HG02852 (cell line): Measurements from ENCODE around the gene TPRX1.
"Not testable (repeated sequence)": the region's sequence is repeated elsewhere in the genome, so short reads cannot be mapped to it uniquely, and the experiment has no call there.

Experiments used
- ATAC-seq: cut with Tn5 transposase; IDR thresholded peaks from one replicate; pipeline ENCODE4 v1.9.1; 2021; ENCODE audit warnings: mild to moderate bottlenecking, moderate library complexity; ENCODE audit not compliant: unreplicated experiment

Gene TPRX1

GRCh38 chr19:47802521-47803043 is 1.8 kb downstream of the TPRX1 start:
- ATAC-seq = no peak

- ATAC-seq = no peak
Measured at GRCh38 chr19:47801270-47801669, 3.1 kb downstream of the TPRX1 start.

- ATAC-seq = no peak
Measured at GRCh38 chr19:47798904-47799266, 5.5 kb downstream of the TPRX1 start.

- ATAC-seq = no peak
Measured at GRCh38 chr19:47797996-47798903, 6.1 kb downstream of the TPRX1 start.

DNA sequence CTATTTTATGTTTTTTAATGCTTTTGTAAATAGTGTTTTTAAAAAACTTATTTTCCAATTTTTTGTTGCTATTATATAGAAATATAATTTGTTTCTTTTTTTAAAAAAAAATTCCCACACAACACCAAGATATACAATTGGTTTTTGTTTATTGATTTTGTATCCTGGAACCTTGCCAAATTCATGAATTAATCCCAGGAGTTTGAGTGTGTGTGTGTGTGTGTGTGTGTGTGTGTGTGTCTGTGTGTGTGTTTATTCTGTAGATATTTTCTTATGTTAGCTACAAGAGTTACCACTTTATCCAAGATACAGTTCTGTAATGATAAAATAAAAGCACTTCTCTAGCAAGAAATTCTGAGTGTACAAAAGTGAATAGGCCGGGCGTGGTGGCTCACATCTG is 7.6 kb downstream of the TPRX1 start:
- no peak for ATAC-seq

DNA sequence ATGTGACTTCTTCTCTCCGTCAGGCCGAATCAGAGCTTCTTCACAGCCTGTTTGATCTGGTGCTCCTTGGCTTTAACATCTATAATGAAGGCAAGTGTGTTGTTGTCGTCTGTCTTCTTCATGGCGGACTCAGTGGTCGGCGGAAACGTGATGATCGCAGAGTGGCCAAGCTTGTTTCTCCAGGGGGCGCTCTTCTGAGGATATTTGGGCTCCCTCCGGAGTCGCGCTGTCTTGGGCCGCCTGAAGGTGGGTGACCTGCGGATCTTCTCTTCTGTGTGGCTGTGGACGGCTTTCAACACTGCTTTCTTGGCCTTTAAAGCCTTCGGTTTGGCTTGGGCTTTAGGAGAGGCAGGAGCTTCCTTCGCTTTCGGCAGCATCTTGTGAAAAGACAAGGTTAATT is 9.8 kb downstream of the TPRX1 start:
- ATAC-seq = no peak

DNA sequence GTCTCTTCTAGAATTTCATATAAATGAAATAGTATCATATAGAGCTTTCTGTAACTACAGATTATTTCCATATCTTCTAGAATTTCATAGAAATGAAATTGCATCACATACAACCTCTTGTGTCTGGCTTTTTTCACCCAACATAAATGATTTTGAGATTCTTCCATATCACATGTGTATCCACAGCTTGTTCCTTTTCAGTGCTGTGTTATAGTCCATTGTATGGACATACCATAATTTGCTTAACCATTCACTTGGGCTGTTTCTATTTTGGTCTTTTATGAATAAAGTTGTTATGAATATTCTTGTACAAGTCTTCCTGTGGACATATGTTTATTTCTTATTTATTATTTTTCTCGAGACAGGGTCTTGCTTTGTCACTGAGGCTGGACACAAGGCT is 11.7 kb downstream of the TPRX1 start:
- ATAC-seq = no peak

DNA sequence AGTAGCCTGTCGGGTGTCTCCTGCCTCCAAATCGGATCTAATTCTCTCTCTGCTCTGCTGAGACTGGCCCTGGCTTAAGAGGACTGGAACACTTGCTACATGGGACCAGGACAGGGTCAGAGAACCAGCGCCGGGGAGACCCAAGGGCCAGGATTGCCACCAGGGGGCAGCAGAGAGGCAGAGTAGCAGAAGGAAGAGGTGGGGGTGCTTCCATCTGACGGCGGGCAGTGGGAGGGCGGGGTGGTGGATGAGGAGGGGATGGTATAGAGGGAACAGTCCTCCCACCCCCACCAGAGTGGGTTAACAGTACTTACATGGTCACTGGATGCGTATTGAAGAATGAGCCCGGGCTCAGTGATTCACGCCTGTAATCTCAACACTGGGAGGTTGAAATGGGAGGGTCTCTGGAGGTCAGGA is 13.9 kb downstream of the TPRX1 start:
- no peak for ATAC-seq

DNA sequence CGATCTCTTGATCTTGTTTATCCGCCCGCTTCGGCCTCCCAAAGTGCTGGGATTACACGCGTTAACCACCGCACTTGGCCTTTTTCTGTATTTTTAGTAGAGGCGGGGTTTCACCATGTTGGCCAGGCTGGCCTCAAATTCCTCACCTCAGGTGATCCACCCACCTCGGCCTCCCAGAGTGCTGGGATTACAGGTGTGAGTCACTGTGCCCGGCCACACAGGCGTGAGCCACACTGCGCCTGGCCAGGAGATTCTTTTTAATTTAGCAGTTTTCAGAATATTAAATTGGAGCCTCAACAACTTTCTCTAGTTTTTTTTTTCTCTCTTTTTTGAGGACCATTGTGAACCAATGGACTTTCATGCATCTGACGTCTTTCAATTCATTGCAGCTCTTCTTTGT is 14.5 kb downstream of the TPRX1 start:
- not testable (repeated sequence) for ATAC-seq

DNA sequence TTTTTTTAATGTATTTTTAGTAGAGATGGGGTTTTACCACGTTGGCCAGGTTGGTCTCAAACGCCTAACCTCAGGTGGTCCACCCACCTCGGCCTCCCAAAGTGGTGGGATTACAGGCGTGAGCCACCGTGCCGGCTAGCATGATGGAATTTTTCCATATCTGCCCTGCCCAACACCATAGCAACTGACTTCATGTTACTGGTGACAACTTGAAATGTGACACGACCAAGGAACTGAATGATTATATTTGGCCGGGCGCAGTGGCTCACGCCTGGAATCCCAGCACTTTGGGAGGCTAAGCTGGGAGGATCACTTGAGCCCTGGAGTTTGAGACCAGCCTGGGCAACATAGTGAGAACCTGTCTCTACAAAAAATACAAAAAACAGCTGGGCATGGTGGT is 17.0 kb downstream of the TPRX1 start:
- ATAC-seq = not testable (repeated sequence)

DNA sequence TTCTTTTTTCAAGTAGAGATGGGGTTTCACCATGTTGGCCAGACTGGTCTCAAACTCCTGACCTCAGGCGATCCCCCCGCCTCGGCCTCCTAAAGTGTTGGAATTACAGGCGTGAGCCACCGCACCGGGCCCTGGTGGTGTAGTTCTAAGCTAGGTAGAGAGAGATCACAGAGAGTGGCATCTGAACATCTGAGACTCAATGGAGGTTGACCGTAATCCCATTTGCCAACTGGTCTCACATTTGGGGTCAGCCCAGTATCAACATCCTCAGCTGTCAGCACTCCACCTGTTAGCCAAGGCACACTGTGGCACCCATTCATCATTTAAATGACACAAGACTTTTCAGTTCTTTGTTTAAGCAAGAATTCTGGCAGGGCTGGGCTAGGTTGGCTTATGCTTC is 17.8 kb downstream of the TPRX1 start:
- ATAC-seq = no peak

DNA sequence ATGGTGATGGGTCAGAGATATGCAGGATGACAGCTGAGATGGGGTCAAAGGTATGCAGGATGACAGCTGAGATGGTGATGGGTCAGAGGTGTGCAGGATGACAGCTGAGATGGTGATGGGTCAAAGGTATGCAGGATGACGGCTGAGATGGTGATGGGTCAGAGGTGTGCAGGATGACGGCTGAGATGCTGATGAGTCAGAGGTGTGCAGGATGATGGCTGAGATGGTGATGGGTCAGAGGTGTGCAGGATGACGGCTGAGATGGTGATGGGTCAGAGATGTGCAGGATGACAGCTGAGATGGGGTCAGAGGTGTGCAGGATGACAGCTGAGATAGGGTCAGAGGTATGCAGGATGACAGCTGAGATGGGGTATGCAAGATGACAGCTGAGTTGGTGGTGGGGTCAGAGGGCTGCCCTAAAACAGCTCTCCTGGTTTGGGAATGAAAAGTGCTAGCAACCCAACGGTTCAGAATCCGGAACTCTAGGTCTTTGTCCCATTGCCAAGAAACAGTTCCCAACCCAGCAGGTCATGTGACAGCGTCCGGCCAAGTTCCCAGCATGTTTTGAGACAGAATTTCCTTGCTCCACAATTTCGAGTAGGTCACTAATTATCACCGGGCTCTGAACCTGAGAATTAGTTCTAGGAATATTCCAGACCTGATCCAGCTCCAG is 22.6 kb downstream of the TPRX1 start:
- no peak for ATAC-seq

DNA sequence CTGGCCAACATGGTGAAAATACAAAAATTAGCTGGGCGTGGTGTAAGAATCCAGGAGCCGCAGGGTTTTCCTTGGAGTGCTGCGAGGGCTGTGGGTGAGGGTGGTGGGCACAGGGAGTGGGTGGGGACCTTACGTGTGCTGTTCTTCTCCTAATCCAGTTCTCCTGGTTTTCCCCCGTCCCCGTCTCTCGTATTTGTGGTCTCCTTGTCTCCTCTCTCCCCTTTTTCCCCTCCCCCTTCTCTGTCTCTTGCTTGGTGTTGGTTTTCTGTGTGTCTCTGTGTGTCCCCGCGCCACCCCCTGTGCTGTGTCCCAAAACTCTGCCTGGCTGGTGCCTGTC is 24.2 kb downstream of the TPRX1 start:
- ATAC-seq = no peak

DNA sequence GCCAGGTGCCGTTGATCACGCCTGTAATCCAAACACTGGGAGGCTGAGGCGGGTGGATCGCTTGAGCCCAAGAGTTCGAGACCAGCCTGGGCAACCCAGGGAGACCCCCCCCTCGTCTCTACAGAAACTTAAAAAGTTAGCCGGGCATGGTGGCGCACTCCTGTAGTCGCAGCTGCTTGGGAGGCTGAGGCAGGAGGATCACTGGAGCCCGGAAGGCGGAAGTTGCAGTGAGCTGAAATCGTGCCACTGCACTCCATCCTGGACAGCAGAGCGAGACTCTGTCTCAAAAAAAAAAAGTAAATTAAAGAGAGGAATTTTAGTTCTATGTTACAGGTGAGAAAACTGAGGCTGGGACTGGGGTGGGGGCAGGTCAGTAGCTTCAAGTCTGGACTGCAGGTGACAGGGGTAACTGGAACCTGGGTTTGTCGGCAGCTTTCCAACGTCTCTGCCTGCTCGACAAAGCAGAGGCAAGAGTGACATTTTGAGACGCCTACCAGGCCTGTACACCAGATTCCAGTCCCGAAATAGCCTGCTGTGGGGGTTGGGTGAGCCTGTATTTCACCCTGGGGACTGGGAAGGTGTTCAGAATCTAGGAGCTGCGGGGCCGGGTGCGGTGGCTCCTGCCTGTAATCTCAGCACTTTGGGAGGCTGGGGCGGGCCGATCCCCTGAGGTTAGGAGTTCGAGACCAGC is 24.7 kb downstream of the TPRX1 start:
- no peak for ATAC-seq

- no peak for ATAC-seq
Measured at GRCh38 chr19:47778954-47779351, 25.4 kb downstream of the TPRX1 start.

GRCh38 chr19:47778049-47778953 is 26.1 kb downstream of the TPRX1 start, which contains the start of gene SELENOW:
Gene SELENOW, plus strand, starts transcription at chr19:47778703. Its CDS starts 83 bp downstream, at chr19:47778786.
- ATAC-seq = peak; percentile 69

- not testable (repeated sequence) for ATAC-seq
Measured at GRCh38 chr19:47777245-47778048, 26.9 kb downstream of the TPRX1 start.

- no peak for ATAC-seq
Measured at GRCh38 chr19:47776568-47776967, 27.8 kb downstream of the TPRX1 start.

- not testable (repeated sequence) for ATAC-seq
Measured at GRCh38 chr19:47771291-47771690, 33.1 kb downstream of the TPRX1 start.

GRCh38 chr19:47769534-47769933 is 34.8 kb downstream of the TPRX1 start:
- ATAC-seq = no peak
